Body of pancreas (tissue), 4 donors: ENCODE data around the gene NUSAP1.

Experiments
- CTCF ChIP-seq, 7 experiments: fragments of 450-650 bp in 4 of 7; fragments of 200-600 bp in 3 of 7; sonication (generic) in 3 of 7; IDR thresholded peaks; one replicate each; pipeline ENCODE4 v1.5.1; 2016 to 2019; ENCODE audit warnings: antibody characterized with exemption in 7 of 7
- POLR2A ChIP-seq, 3 donors: fragments of 450-650 bp; IDR thresholded peaks; one replicate each; pipeline ENCODE4 v1.6.1; 2016; ENCODE audit warnings: antibody characterized with exemption in 3 of 3, mild to moderate bottlenecking in 2 of 3

GRCh38 chr15:41417418-41418195 lies 84.9 kb downstream of the NUSAP1 start:
- TF ChIP-seq CTCF (IDR thresholded peaks at IDR 0.05) = no peak
- no peak for TF ChIP-seq POLR2A (IDR thresholded peaks at IDR 0.05)
